ENCODE data around the gene CACNA1E.

DNA sequence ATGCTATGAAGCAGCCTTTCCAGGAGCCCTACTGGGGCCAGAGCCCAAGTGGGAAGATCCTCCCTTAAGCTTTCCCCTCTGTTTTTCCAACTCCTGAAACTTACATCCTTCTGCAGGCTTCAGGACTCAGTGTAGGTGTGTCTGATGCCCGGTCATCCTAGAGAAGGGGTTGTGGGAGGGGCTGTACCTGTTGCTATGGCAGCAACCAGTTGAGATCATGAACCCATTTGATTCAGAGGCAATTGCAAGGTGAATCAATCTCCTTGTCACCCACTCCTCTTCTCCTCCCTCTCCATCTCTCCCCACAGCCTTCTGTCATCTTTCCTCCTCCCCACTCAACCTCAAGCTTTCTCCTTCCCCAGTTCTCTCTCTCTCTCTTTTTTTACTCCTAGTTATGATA, 151.8 kb downstream of the CACNA1E start:
- TF ChIP-seq, protein P1, sequence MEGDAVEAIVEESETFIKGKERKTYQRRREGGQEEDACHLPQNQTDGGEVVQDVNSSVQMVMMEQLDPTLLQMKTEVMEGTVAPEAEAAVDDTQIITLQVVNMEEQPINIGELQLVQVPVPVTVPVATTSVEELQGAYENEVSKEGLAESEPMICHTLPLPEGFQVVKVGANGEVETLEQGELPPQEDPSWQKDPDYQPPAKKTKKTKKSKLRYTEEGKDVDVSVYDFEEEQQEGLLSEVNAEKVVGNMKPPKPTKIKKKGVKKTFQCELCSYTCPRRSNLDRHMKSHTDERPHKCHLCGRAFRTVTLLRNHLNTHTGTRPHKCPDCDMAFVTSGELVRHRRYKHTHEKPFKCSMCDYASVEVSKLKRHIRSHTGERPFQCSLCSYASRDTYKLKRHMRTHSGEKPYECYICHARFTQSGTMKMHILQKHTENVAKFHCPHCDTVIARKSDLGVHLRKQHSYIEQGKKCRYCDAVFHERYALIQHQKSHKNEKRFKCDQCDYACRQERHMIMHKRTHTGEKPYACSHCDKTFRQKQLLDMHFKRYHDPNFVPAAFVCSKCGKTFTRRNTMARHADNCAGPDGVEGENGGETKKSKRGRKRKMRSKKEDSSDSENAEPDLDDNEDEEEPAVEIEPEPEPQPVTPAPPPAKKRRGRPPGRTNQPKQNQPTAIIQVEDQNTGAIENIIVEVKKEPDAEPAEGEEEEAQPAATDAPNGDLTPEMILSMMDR (IDR thresholded peaks at IDR 0.05 in 4 of 5, conservative IDR thresholded peaks at IDR 0.05 in 1 of 5), result no peak
- no peak for TF ChIP-seq POLR2A (IDR thresholded peaks at IDR 0.05)

All from gastrocnemius medialis (tissue), 4 donors.